Gastroesophageal sphincter (tissue), 3 donors: ENCODE measurements around the gene CCDC9.

Experiments used
- CTCF ChIP-seq, 4 experiments: fragments of 200-600 bp in 2 of 4; fragments of 450-650 bp in 2 of 4; sonication (generic) in 1 of 4; IDR thresholded peaks; one replicate each; pipeline ENCODE4 v1.5.1; 2017 to 2019; ENCODE audit warnings: antibody characterized with exemption in 4 of 4, mild to moderate bottlenecking in 2 of 4, moderate library complexity in 2 of 4
- EP300 ChIP-seq: sonication (generic); formaldehyde crosslinking; IDR thresholded peaks from one replicate; pipeline ENCODE4 v1.6.1; 2017; ENCODE audit warnings: antibody characterized with exemption, mild to moderate bottlenecking
- POLR2A ChIP-seq, 2 donors: fragments of 450-650 bp; IDR thresholded peaks; one replicate each; pipeline ENCODE4 v1.6.1; 2017; ENCODE audit warnings: antibody characterized with exemption in 2 of 2, mild to moderate bottlenecking in 2 of 2, moderate library complexity in 1 of 2
- POLR2AphosphoS5 ChIP-seq: sonication (generic); formaldehyde crosslinking; IDR thresholded peaks from one replicate; pipeline ENCODE4 v1.6.1; 2017; ENCODE audit warnings: antibody characterized with exemption

DNA sequence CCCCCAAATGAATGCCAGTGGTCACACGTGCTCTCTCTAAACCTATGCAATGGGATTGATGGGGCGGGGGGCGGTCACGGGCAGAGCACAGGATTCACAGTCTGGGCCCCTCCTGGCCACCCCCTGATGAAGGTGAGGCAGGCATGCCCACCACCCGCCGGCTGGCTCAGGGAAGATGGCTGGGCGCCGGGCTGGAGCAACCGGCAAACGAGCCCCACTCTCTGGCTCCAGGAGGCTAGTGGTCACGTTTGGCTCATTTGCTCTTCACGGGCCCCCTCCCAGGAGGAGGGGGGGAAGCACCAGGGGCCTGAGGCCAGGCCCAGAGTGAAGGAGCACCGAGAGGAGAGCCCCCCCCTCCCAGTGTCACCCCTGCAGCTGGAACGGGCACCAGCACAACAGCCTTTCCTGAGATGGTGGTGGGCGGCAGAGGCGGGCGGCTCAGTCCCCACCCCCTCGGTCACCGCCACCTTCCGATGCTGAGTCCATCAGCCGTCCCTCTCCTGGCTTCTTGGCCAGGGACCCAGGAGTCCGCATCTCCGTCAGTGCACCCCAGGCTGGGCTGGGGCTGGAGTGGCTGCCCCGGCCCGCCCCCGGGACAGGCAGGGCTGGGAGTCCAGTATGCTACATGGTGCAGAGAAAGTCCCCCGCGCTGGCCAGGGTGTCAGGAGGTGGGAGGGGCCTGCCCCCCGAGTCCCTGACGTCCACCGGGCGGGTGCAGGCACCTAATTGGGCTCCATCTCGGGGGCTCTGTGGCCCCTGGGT, 35.1 kb upstream of the CCDC9 start:
- TF ChIP-seq CTCF (IDR thresholded peaks at IDR 0.05), result no peak
- TF ChIP-seq POLR2A (IDR thresholded peaks at IDR 0.05), result no peak
- TF ChIP-seq POLR2AphosphoS5, result no peak
- no peak for TF ChIP-seq EP300
